Ovary (tissue), 3 donors: ENCODE measurements around the gene MBOAT2.

Experiments used
- CTCF ChIP-seq, 3 donors: fragments of 450-650 bp in 2 of 3; fragments of 200-600 bp in 1 of 3; IDR thresholded peaks; one replicate each; pipeline versions ENCODE4 v1.5.1 to v1.8.0; 2016 to 2022; ENCODE audit warnings: antibody characterized with exemption in 3 of 3, mild to moderate bottlenecking in 1 of 3
- EP300 ChIP-seq: sonication (generic); formaldehyde crosslinking; IDR thresholded peaks from one replicate; pipeline ENCODE4 v1.6.1; 2017; ENCODE audit warnings: antibody characterized with exemption
- POLR2A ChIP-seq: fragments of 450-650 bp; IDR thresholded peaks from one replicate; pipeline ENCODE4 v1.6.1; 2017; ENCODE audit warnings: antibody characterized with exemption, mild to moderate bottlenecking, moderate library complexity
- donor health status: DM: no; HTN: no; CAD: no.

- TF ChIP-seq EP300 (no peak), CTCF (IDR thresholded peaks at IDR 0.05) (no peak), POLR2A (no peak)
These were observed 30.1 kb upstream of the MBOAT2 start for GRCh38 chr2:9033385-9034168.
